Ovary (tissue), 9 donors: ENCODE measurements around the gene PAIP2B. TPM values are rescaled to one million over a fixed set of nuclear protein-coding genes. Genes with fewer than 3 reads are reported as not detected.

Experiments used
- DNase-seq, 5 donors: peaks; one replicate each; pipeline ENCODE4 v3.0.0-alpha.2; 2019 to 2020
- H3K27ac ChIP-seq, 2 donors: fragments of 200-600 bp; one replicate each; pipeline versions ENCODE4 v1.5.1 to v1.8.0; 2019 to 2022
- H3K27me3 ChIP-seq: fragments of 200-600 bp; one replicate; pipeline ENCODE4 v1.8.0; 2022
- H3K36me3 ChIP-seq: fragments of 200-600 bp; sonication (generic); one replicate; pipeline ENCODE4 v1.5.1; 2019
- H3K4me1 ChIP-seq: one replicate; pipeline ENCODE4 v1.8.1; 2013; ENCODE audit warnings: mild to moderate bottlenecking, moderate library complexity; ENCODE audit not compliant: insufficient read depth
- H3K4me3 ChIP-seq: fragments of 200-600 bp; sonication (generic); one replicate; pipeline ENCODE4 v1.5.1; 2017
- H3K9me3 ChIP-seq, 2 donors: fragments of 200-600 bp in 1 of 2; sonication (generic) in 1 of 2; one replicate each; pipeline versions ENCODE4 v1.5.1 to v1.8.1; 2013 to 2019; ENCODE audit warnings: mild to moderate bottlenecking in 1 of 2, moderate library complexity in 1 of 2
- CTCF ChIP-seq, 3 donors: fragments of 450-650 bp in 2 of 3; fragments of 200-600 bp in 1 of 3; IDR thresholded peaks; one replicate each; pipeline versions ENCODE4 v1.5.1 to v1.8.0; 2016 to 2022; ENCODE audit warnings: antibody characterized with exemption in 3 of 3, mild to moderate bottlenecking in 1 of 3
- EP300 ChIP-seq: sonication (generic); formaldehyde crosslinking; IDR thresholded peaks from one replicate; pipeline ENCODE4 v1.6.1; 2017; ENCODE audit warnings: antibody characterized with exemption
- POLR2A ChIP-seq: fragments of 450-650 bp; IDR thresholded peaks from one replicate; pipeline ENCODE4 v1.6.1; 2017; ENCODE audit warnings: antibody characterized with exemption, mild to moderate bottlenecking, moderate library complexity
- WGBS, 3 donors: extraction: QIAGEN DNeasy Blood & Tissue Kit in 1 of 3; methylation state at CpG; one replicate each; pipeline versions ENCODE4 v1.1.5 to v1.1.7; 2013 to 2017; 5-methylcytosine and 5-hydroxymethylcytosine counted together
- intact Hi-C, 4 donors: fragments of 100-400 bp; cut with DNase I; formaldehyde crosslinking; loops; one replicate each; pipeline versions ENCODE4 v1.11.0 to v1.15.1; 2022 to 2023
- polyA plus RNA-seq, 2 donors: library from polyadenylated mRNA; stranded (reverse); fragments of 200-250 nt in 1 of 2; fragments of 350-450 nt in 1 of 2; fragmentation: Illumina TruSeq in 1 of 2; extraction: RNeasy Lipid Tissue Mini Kit (QIAGEN cat#74804) in 1 of 2; gene quantifications; one replicate each; pipeline ENCODE4 v1.2.3, GENCODE V29; 2013 to 2014
- total RNA-seq, 7 donors: library from RNA; depleted of rRNA in 2 of 7; stranded (reverse); fragments of >200 nt in 2 of 7; fragmentation: NEBNext Ultra II Directional in 3 of 7; extraction: Animal tissue kit (Norgen Biotek cat#: 25700) in 3 of 7; gene quantifications; one replicate each; pipeline versions ENCODE4 v1.1.0 to v1.2.4, GENCODE V29; 2016 to 2023
- donor health status: DM: no; HTN: no; CAD: no; lungs with moderate emphysema.
- donor health status: DM: no; HTN: no; CAD: no.
- donor health status: Bipolar disorder and iron deficiency.
- donor health status: DM: yes; HTN: yes; CAD: no.
- donor health status: DM: no; HTN: no; CAD: no.
- donor health status: DM: yes; HTN: yes; CAD: no.

The PAIP2B gene
- total and polyA plus RNA-seq, 9 donors, result 8.9 to 20.7 (median 13.6) TPM

- Histone ChIP-seq H3K27me3 (no peaks in the 10 kb centered on the region), H3K4me3 (no peak overlapping the region), H3K27ac (no peak overlapping the region), H3K36me3 (no peaks in the 10 kb centered on the region), H3K9me3 (no peaks in the 10 kb centered on the region), H3K4me1 (no peaks in the 10 kb centered on the region)
- DNase-seq, result no peak
- intact Hi-C loops, result no loop called here
- TF ChIP-seq CTCF (IDR thresholded peaks at IDR 0.05), result no peak
- TF ChIP-seq EP300, result no peak
- TF ChIP-seq POLR2A, result no peak
Measured at GRCh38 chr2:71261534-71261933, 34.6 kb upstream of the PAIP2B start.

- Histone ChIP-seq H3K27me3 (no peaks in the 10 kb centered on the region), H3K27ac (no peak overlapping the region), H3K9me3 (no peaks in the 10 kb centered on the region), H3K4me3 (no peak overlapping the region), H3K36me3 (no peaks in the 10 kb centered on the region), H3K4me1 (no peaks in the 10 kb centered on the region)
- intact Hi-C loops, result no loop called here
- no peak for TF ChIP-seq POLR2A
- TF ChIP-seq CTCF (IDR thresholded peaks at IDR 0.05), result no peak
- no peak for TF ChIP-seq EP300
- WGBS, 3 donors, result 86 to 88% (median 86%) methylated on average over 3 of the region's 3 CpGs
- DNase-seq, result no peak
Measured at GRCh38 chr2:71256421-71256820, 29.5 kb upstream of the PAIP2B start.

GRCh38 chr2:71254776-71255175 lies 27.9 kb upstream of the PAIP2B start:
- H3K27ac ChIP-seq, result no peak overlapping the region
- no peaks in the 10 kb centered on the region for H3K9me3 ChIP-seq
- no peak for DNase-seq
- intact Hi-C loops, result no loop called here
- no peak overlapping the region for H3K4me3 ChIP-seq
- H3K27me3 ChIP-seq, result no peaks in the 10 kb centered on the region
- TF ChIP-seq EP300 (no peak), CTCF (IDR thresholded peaks at IDR 0.05) (no peak), POLR2A (no peak)
- 91 to 96% (median 94%) methylated on average over 4 of the region's 4 CpGs for WGBS, 3 donors
- H3K36me3 ChIP-seq, result no peaks in the 10 kb centered on the region
- H3K4me1 ChIP-seq, result no peaks in the 10 kb centered on the region

GRCh38 chr2:71254078-71254477 lies 27.2 kb upstream of the PAIP2B start:
- Histone ChIP-seq H3K4me3 (no peak overlapping the region), H3K36me3 (no peaks in the 10 kb centered on the region), H3K4me1 (no peaks in the 10 kb centered on the region), H3K27ac (no peak overlapping the region), H3K9me3 (no peaks in the 10 kb centered on the region), H3K27me3 (no peaks in the 10 kb centered on the region)
- no peak for TF ChIP-seq POLR2A
- TF ChIP-seq EP300, result no peak
- no peak for TF ChIP-seq CTCF (IDR thresholded peaks at IDR 0.05)
- no peak for DNase-seq
- intact Hi-C loops, result no loop called here
- WGBS, 3 donors, result 86 to 92% (median 91%) methylated on average over 3 of the region's 3 CpGs

- no peak for TF ChIP-seq CTCF (IDR thresholded peaks at IDR 0.05)
- no peak for TF ChIP-seq EP300
- no peak for TF ChIP-seq POLR2A
- no peak overlapping the region for H3K27ac ChIP-seq
- no peaks in the 10 kb centered on the region for H3K9me3 ChIP-seq
- no peak for DNase-seq
- no peaks in the 10 kb centered on the region for H3K27me3 ChIP-seq
- WGBS, 3 donors, result 84 to 91% (median 86%) methylated on average over 1 of the region's 1 CpG
- intact Hi-C loops, result no loop called here
- no peaks in the 10 kb centered on the region for H3K36me3 ChIP-seq
- H3K4me1 ChIP-seq, result no peaks in the 10 kb centered on the region
- no peak overlapping the region for H3K4me3 ChIP-seq
Measured at GRCh38 chr2:71253476-71253875, 26.6 kb upstream of the PAIP2B start.
